Right lobe of liver (tissue), 6 donors: Measurements from ENCODE around the gene IDI1. TPM values are rescaled to one million over a fixed set of nuclear protein-coding genes. Genes with fewer than 3 reads are reported as not detected.

Source experiments
- ATAC-seq, 4 donors: fragments of 200-7000 bp; cut with Tn5 transposase; one replicate each; pipeline ENCODE4 v1.9.1; 2020; ENCODE audit warnings: mild to moderate bottlenecking in 4 of 4, moderate library complexity in 4 of 4
- DNase-seq, 3 donors: peaks; one replicate each; pipeline ENCODE4 v3.0.0-alpha.2; 2020
- H3K27ac ChIP-seq, 3 donors: fragments of 200-600 bp; one replicate each; pipeline ENCODE4 v1.8.0; 2022
- H3K27me3 ChIP-seq, 2 donors: fragments of 200-600 bp; one replicate each; pipeline ENCODE4 v1.8.0; 2022
- H3K36me3 ChIP-seq, 4 donors: fragments of 200-600 bp; sonication (generic) in 1 of 4; one replicate each; pipeline versions ENCODE4 v1.5.1 to v1.8.0; 2017 to 2022; ENCODE audit warnings: control low read depth in 1 of 4
- H3K4me1 ChIP-seq, 4 donors: fragments of 200-600 bp; sonication (generic) in 1 of 4; one replicate each; pipeline versions ENCODE4 v1.5.1 to v1.8.0; 2017 to 2022; ENCODE audit warnings: control low read depth in 1 of 4
- H3K4me3 ChIP-seq, 3 donors: fragments of 200-600 bp; one replicate each; pipeline ENCODE4 v1.8.0; 2022
- H3K9me3 ChIP-seq, 4 donors: fragments of 200-600 bp; sonication (generic) in 1 of 4; one replicate each; pipeline versions ENCODE4 v1.5.1 to v1.8.0; 2017 to 2022; ENCODE audit warnings: control low read depth in 1 of 4
- POLR2A ChIP-seq: fragments of 450-650 bp; IDR thresholded peaks from one replicate; pipeline ENCODE4 v1.6.1; 2017; ENCODE audit warnings: antibody characterized with exemption, mild to moderate bottlenecking
- WGBS: methylation state at CpG from one replicate; pipeline ENCODE4 v1.1.6; 2018; ENCODE audit warnings: low coverage, low lambda C conversion rate; ENCODE audit not compliant: insufficient coverage; ENCODE audit errors: missing lambda C conversion rate; 5-methylcytosine and 5-hydroxymethylcytosine counted together
- intact Hi-C, 2 donors: fragments of 100-400 bp; cut with DNase I; formaldehyde crosslinking; loops; one replicate each; pipeline versions ENCODE4 v1.11.2 to v1.14.1; 2022
- total RNA-seq, 6 experiments: library from RNA; depleted of rRNA in 2 of 6; stranded (reverse); fragments of >200 nt in 2 of 6; fragmentation: NEBNext Ultra II Directional in 3 of 6; extraction: Animal tissue kit (Norgen Biotek cat#: 25700) in 3 of 6; gene quantifications; one replicate each; pipeline versions ENCODE4 v1.1.0 to v1.2.4, GENCODE V29; 2016 to 2023
- TF ChIP-seq, protein P1 (sequence below), 4 donors: fragments of 200-600 bp in 3 of 4; fragments of 450-650 bp in 1 of 4; IDR thresholded peaks; one replicate each; pipeline versions ENCODE4 v1.5.1 to v1.8.0; 2016 to 2022; ENCODE audit warnings: antibody characterized with exemption in 4 of 4, mild to moderate bottlenecking in 2 of 4
- donor health status: DM: no; HTN: yes; CAD: no.
- donor health status: DM: no; HTN: no; CAD: no.
- donor health status: DM: no; HTN: no; CAD: no.
- donor health status: DM: no; HTN: yes; CAD: no.
- donor health status: DM: no; HTN: yes; CAD: no.

Gene IDI1
- total RNA-seq, 6 experiments from 2014 or later = 14.7 to 79.7 (median 28.4) TPM

DNA sequence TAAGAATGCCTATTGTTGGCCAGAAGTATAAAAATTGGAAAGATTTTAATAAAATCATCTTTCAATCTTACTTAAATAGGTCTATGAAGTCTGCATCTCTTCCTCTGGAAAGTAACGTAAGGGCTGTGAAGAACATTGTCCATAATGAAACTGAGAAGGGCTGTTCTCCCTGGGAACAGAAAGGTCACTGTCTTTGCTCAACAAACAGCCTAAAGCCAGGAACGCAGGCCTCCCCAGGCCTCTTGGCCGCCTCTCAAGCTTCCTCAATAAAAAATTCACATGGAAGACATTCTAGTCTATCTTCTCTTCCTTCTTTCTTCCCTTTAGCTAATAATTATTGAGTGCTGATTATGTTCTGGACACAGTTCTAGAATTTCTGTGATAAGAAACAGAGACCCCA, 14.2 kb downstream of the IDI1 start:
- DNase-seq (no peak), ATAC-seq (no peak)
- 75% methylated on average over 3 of the region's 3 CpGs for WGBS
- H3K27ac ChIP-seq = no peak overlapping the region
- no peaks in the 10 kb centered on the region for H3K9me3 ChIP-seq
- peaks cover 0 to 2% (median under 1%) of the 10 kb centered on the region in 4 donors for H3K36me3 ChIP-seq
- H3K4me3 ChIP-seq = no peak overlapping the region
- TF ChIP-seq POLR2A = no peak
- TF ChIP-seq, protein P1, sequence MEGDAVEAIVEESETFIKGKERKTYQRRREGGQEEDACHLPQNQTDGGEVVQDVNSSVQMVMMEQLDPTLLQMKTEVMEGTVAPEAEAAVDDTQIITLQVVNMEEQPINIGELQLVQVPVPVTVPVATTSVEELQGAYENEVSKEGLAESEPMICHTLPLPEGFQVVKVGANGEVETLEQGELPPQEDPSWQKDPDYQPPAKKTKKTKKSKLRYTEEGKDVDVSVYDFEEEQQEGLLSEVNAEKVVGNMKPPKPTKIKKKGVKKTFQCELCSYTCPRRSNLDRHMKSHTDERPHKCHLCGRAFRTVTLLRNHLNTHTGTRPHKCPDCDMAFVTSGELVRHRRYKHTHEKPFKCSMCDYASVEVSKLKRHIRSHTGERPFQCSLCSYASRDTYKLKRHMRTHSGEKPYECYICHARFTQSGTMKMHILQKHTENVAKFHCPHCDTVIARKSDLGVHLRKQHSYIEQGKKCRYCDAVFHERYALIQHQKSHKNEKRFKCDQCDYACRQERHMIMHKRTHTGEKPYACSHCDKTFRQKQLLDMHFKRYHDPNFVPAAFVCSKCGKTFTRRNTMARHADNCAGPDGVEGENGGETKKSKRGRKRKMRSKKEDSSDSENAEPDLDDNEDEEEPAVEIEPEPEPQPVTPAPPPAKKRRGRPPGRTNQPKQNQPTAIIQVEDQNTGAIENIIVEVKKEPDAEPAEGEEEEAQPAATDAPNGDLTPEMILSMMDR (IDR thresholded peaks at IDR 0.05) = no peak
- H3K27me3 ChIP-seq = no peaks in the 10 kb centered on the region
- H3K4me1 ChIP-seq = no peaks in the 10 kb centered on the region
- intact Hi-C loops = no loop called here

DNA sequence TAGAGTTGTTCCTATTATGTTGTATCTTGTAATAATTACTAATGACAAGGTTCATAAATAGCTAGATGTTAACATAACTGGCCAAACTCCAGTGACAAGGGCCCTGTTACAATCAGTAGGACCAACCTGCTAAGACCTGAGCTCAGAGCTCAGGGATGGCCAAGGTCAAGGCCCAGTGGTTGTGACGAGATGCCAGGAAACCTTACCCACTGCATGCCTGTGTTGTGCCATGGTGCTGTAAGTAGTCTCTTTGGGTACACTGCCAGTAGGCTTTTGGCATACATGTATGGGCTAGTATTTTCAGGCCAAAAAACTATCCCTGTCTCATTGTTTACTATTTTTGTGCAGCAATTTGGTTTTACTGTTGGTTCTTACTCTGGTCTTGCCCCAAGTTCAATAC, 15.3 kb downstream of the IDI1 start:
- ATAC-seq = no peak
- intact Hi-C loops = no loop called here
- TF ChIP-seq, protein P1 (IDR thresholded peaks at IDR 0.05) = no peak
- TF ChIP-seq POLR2A = no peak
- Histone ChIP-seq H3K9me3 (no peaks in the 10 kb centered on the region), H3K27me3 (no peaks in the 10 kb centered on the region), H3K27ac (no peak overlapping the region), H3K4me3 (no peak overlapping the region), H3K36me3 (no peaks in the 10 kb centered on the region), H3K4me1 (no peaks in the 10 kb centered on the region)
- DNase-seq = no peak
- 100% methylated on average over 1 of the region's 1 CpG for WGBS

DNA sequence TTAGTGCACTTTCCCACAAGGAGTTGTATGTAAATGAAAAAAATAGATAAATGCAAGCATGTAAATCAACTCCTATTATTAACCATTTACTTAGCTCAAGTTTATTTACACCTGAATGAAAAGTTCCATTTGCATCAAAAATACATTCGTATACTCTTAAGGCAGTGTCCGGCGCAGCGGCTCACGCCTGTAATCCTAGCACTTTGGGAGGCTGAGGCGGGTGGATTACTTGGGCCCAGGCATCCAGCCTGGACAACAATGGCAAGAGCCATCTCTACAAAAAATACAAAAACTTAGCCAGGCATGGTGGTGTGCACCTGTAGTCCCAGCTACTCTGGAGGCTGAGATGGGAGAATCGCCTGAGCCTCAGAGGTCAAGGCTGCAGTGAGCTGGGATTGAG, 19.1 kb downstream of the IDI1 start:
- Histone ChIP-seq H3K27me3 (no peaks in the 10 kb centered on the region), H3K4me3 (no peak overlapping the region), H3K27ac (no peak overlapping the region), H3K36me3 (no peaks in the 10 kb centered on the region), H3K4me1 (no peaks in the 10 kb centered on the region), H3K9me3 (no peaks in the 10 kb centered on the region)
- no peak for DNase-seq
- 98% methylated on average over 6 of the region's 7 CpGs for WGBS
- intact Hi-C loops = no loop called here
- no peak for ATAC-seq
- TF ChIP-seq, protein P1 (IDR thresholded peaks at IDR 0.05) = no peak
- no peak for TF ChIP-seq POLR2A

DNA sequence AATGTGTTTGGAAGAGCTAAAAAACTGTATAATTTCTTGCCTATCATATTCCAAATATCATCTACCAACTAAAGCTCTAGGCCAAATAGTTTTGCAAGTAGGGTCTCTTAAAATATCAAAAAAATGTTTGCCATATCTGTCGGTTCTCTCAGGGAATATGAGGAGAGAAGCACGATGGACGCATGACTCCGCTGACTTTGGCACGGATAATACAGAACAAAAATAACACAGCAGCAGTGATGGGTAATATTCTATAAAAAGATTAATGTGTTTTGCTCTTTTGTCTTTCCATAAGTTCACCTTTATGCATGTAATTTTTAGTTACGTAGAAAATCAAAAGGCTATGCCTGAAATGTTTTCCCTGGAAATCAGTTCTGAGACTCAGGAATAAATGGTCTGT, 22.3 kb downstream of the IDI1 start:
- intact Hi-C loops = no loop called here
- TF ChIP-seq POLR2A = no peak
- TF ChIP-seq, protein P1 (IDR thresholded peaks at IDR 0.05) = no peak
- no peak for ATAC-seq
- no peaks in the 10 kb centered on the region for H3K36me3 ChIP-seq
- H3K27me3 ChIP-seq = no peaks in the 10 kb centered on the region
- no peak overlapping the region for H3K27ac ChIP-seq
- WGBS = 91% methylated on average over 6 of the region's 6 CpGs
- DNase-seq = no peak
- H3K4me1 ChIP-seq = no peaks in the 10 kb centered on the region
- no peak overlapping the region for H3K4me3 ChIP-seq
- H3K9me3 ChIP-seq = no peaks in the 10 kb centered on the region

DNA sequence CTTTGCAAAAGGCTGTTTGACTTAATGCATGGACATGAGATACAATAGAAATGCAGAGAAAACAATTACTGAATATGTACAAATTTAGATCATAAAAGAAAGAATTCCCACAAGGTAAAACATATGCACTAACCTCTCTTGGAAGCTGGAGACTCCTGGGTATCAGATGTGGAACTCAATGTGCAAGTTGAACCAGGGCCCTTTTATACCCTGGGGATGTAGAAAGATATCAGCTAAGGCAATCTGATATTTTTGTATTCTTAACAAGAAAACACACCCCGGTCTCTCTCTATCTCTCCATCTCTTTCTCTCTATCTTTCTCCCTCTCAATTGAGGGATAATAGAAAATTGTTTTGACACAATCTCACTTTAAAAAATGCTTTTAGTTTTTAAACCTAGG, 23.2 kb downstream of the IDI1 start, which contains the start of gene IDI2:
Gene IDI2, minus strand, starts transcription at position 177 of the 400 bp plus-strand sequence. CDS start 1,136 bp downstream, outside the sequence.
- H3K4me3 ChIP-seq = no peak within 1 kb of the TSS
- no peaks in the 10 kb centered on the region for H3K36me3 ChIP-seq
- TF ChIP-seq, protein P1 (IDR thresholded peaks at IDR 0.05) = no peak
- no peak for TF ChIP-seq POLR2A
- intact Hi-C loops = no loop called here
- WGBS = 89% methylated on average over 1 of the region's 1 CpG
- H3K4me1 ChIP-seq = no peaks in the 10 kb centered on the region
- DNase-seq (no peak), ATAC-seq (no peak)
- no peaks in the 10 kb centered on the region for H3K27me3 ChIP-seq
- no peaks in the 10 kb centered on the region for H3K9me3 ChIP-seq
- H3K27ac ChIP-seq = no peak within 1 kb of the TSS
